ENCODE data around the gene ANKS1A. TPM values are rescaled to one million over a fixed set of nuclear protein-coding genes. Genes with fewer than 3 reads are reported as not detected.

The ANKS1A gene
- total and polyA plus RNA-seq, 2 experiments from 2014 or later = 17.5 to 25.4 TPM

DNA sequence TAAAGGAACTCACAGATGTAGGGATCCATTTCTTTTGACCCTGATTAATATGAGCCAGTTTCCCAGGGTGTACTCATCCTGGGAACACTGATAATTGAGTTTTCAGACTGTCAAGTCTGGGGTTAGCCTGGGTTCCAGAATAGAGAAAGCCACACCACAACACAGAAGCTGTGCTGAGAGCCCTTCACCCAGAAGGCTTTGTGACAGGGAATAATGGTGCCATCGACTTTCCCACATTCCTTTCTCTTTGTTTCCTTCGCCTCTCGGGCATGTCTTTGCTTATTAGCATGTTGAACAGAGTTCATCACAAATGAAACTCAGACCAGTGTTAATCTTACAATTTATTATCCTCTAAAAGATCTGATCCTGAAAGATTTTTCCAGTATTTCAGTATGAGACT is 157.0 kb downstream of the ANKS1A start:
- no peaks in the 10 kb centered on the region for H3K27me3 ChIP-seq
- peaks cover 65% of the 10 kb centered on the region for H3K4me1 ChIP-seq (ENCODE audit: insufficient read depth)
- TF ChIP-seq EZH2 (IDR thresholded peaks at IDR 0.05; ENCODE audit: borderline replicate concordance) = no peak
- no peak for TF ChIP-seq EZH2phosphoT487 (IDR thresholded peaks at IDR 0.05; ENCODE audit: low read depth, severe bottlenecking, unreplicated experiment)
- TF ChIP-seq, protein P1, sequence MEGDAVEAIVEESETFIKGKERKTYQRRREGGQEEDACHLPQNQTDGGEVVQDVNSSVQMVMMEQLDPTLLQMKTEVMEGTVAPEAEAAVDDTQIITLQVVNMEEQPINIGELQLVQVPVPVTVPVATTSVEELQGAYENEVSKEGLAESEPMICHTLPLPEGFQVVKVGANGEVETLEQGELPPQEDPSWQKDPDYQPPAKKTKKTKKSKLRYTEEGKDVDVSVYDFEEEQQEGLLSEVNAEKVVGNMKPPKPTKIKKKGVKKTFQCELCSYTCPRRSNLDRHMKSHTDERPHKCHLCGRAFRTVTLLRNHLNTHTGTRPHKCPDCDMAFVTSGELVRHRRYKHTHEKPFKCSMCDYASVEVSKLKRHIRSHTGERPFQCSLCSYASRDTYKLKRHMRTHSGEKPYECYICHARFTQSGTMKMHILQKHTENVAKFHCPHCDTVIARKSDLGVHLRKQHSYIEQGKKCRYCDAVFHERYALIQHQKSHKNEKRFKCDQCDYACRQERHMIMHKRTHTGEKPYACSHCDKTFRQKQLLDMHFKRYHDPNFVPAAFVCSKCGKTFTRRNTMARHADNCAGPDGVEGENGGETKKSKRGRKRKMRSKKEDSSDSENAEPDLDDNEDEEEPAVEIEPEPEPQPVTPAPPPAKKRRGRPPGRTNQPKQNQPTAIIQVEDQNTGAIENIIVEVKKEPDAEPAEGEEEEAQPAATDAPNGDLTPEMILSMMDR (IDR thresholded peaks at IDR 0.05; ENCODE audit: poor library complexity) = no peak
- H3K9me2 ChIP-seq (replicated peaks; ENCODE audit: insufficient read depth) = no peaks in the 10 kb centered on the region
- peak overlapping the region; percentile 93 for H3K27ac ChIP-seq
- H3K4me3 ChIP-seq = no peak overlapping the region
- no peaks in the 10 kb centered on the region for H3K36me3 ChIP-seq (replicated peaks; ENCODE audit: insufficient read depth, low read depth)
- WGBS (ENCODE audit: low lambda C conversion rate, missing lambda C conversion rate) = 57% methylated on average over 3 of the region's 3 CpGs
- no peaks in the 10 kb centered on the region for H4K20me1 ChIP-seq (ENCODE audit: insufficient read depth, poor library complexity, severe bottlenecking)
- no peaks in the 10 kb centered on the region for H3K9me3 ChIP-seq (ENCODE audit: low read depth)
- H3K79me2 ChIP-seq = peaks cover 2% of the 10 kb centered on the region
- H3K4me2 ChIP-seq = peak overlapping the region; percentile 2
- DNase-seq (ENCODE audit: low spot score) = no peak
- no peak overlapping the region for H2AFZ ChIP-seq

DNA sequence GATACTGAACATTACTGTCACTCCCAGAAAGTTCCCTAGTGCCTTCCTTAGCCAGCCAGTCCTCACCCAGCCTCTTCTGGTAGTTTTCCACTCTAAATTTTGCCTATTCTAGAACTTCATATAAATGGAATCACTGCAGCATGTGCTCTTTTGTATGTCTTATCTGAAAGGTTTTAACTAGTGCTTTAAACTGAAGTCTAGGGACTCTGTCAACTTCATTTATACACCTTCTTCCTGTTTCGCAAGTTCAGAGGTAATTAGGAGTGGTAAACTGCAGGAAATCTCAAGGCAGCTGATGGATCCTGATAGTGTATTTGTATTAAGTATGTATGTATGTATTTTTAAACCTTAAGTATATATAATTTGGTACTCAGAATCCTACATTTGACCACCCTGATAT is 157.8 kb downstream of the ANKS1A start:
- Histone ChIP-seq H3K9me2 (replicated peaks; ENCODE audit: insufficient read depth) (no peaks in the 10 kb centered on the region), H3K79me2 (peaks cover 2% of the 10 kb centered on the region), H2AFZ (no peak overlapping the region), H3K27ac (peak overlapping the region; percentile 93), H3K9me3 (ENCODE audit: low read depth) (no peaks in the 10 kb centered on the region), H3K4me3 (no peak overlapping the region), H3K27me3 (no peaks in the 10 kb centered on the region), H4K20me1 (ENCODE audit: insufficient read depth, poor library complexity, severe bottlenecking) (no peaks in the 10 kb centered on the region), H3K36me3 (replicated peaks; ENCODE audit: insufficient read depth, low read depth) (no peaks in the 10 kb centered on the region), H3K4me1 (ENCODE audit: insufficient read depth) (peaks cover 70% of the 10 kb centered on the region), H3K4me2 (peak overlapping the region; percentile 2)
- TF ChIP-seq, protein P1 (IDR thresholded peaks at IDR 0.05; ENCODE audit: poor library complexity) = no peak
- no peak for TF ChIP-seq EZH2phosphoT487 (IDR thresholded peaks at IDR 0.05; ENCODE audit: low read depth, severe bottlenecking, unreplicated experiment)
- TF ChIP-seq EZH2 (IDR thresholded peaks at IDR 0.05; ENCODE audit: borderline replicate concordance) = no peak
- WGBS (ENCODE audit: low lambda C conversion rate, missing lambda C conversion rate) = 64% methylated on average over 1 of the region's 1 CpG
- DNase-seq (ENCODE audit: low spot score) = no peak

DNA sequence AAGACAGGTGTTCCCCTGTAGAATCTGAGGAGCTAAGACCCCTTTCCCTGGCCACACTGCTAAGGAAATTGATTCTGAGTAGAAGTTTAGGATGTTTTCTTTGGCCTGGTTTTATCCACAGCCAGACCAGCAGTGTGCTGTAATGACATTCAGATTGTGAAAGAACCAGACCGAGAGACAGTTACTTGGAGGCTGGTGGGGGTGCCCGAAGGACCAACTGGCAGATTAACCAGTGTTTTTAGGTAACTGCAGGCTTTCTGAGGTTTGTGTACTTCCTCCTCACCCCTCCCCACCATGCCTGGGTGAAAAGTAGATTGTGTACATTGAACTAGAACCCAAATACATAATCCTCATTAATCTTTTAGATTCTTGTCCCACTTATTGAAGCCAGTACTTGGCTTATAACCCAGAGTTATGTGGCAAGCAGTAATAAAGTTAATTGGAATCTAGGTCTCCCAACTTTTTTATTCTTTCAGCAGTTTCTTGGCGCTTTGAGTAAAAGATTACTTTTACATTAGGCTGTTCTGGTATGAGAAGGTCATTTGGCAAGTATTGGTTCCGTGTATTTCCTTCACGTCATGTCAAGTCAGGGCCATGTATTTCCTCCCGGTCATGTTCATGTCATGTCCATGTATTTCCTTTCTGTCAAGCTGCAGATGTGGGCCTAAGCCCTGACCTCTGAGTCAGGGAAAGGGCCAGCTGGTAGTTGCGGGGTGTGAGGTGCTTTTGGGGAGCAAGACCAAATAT is 158.4 kb downstream of the ANKS1A start:
- Histone ChIP-seq H3K27ac (peak overlapping the region; percentile 93), H3K27me3 (no peaks in the 10 kb centered on the region), H3K4me3 (no peak overlapping the region), H3K36me3 (replicated peaks; ENCODE audit: insufficient read depth, low read depth) (no peaks in the 10 kb centered on the region), H3K4me1 (ENCODE audit: insufficient read depth) (peaks cover 76% of the 10 kb centered on the region), H3K4me2 (peak overlapping the region; percentile 2), H4K20me1 (ENCODE audit: insufficient read depth, poor library complexity, severe bottlenecking) (no peaks in the 10 kb centered on the region), H2AFZ (no peak overlapping the region), H3K9me2 (replicated peaks; ENCODE audit: insufficient read depth) (no peaks in the 10 kb centered on the region), H3K79me2 (peaks cover 5% of the 10 kb centered on the region), H3K9me3 (ENCODE audit: low read depth) (no peaks in the 10 kb centered on the region)
- 74% methylated on average over 7 of the region's 7 CpGs for WGBS (ENCODE audit: low lambda C conversion rate, missing lambda C conversion rate)
- no peak for DNase-seq (ENCODE audit: low spot score)
- TF ChIP-seq EZH2phosphoT487 (IDR thresholded peaks at IDR 0.05; ENCODE audit: low read depth, severe bottlenecking, unreplicated experiment) = no peak
- TF ChIP-seq, protein P1 (IDR thresholded peaks at IDR 0.05; ENCODE audit: poor library complexity) = no peak
- TF ChIP-seq EZH2 (IDR thresholded peaks at IDR 0.05; ENCODE audit: borderline replicate concordance) = no peak

Measured in hepatocyte (in vitro differentiated cells).